Right cardiac atrium (tissue), 5 donors: ENCODE results near the gene FRMD3. TPM values are rescaled to one million over a fixed set of nuclear protein-coding genes. Genes with fewer than 3 reads are reported as not detected.

ENCODE experiments used
- ATAC-seq, 2 donors: fragments of 200-7000 bp; cut with Tn5 transposase; one replicate each; pipeline versions ENCODE4 v1.8.0 to v1.9.1; 2020; ENCODE audit warnings: moderate library complexity in 2 of 2, mild to moderate bottlenecking in 1 of 2
- DNase-seq, 3 donors: peaks; one replicate each; pipeline ENCODE4 v3.0.0-alpha.2; 2020
- H3K27ac ChIP-seq: one replicate; pipeline ENCODE4 v1.5.1; 2013; ENCODE audit warnings: mild to moderate bottlenecking, low read length, control low read depth, moderate library complexity
- H3K27me3 ChIP-seq: one replicate; pipeline ENCODE4 v1.6.1; 2013; ENCODE audit not compliant: control insufficient read depth, insufficient read depth
- H3K4me1 ChIP-seq: one replicate; pipeline ENCODE4 v1.6.1; 2013; ENCODE audit warnings: low read length; ENCODE audit not compliant: control insufficient read depth, insufficient read depth
- H3K4me3 ChIP-seq: one replicate; pipeline ENCODE4 v1.5.1; 2013; ENCODE audit warnings: low read length, control low read depth
- H3K9me3 ChIP-seq: one replicate; pipeline ENCODE4 v1.6.1; 2013; ENCODE audit warnings: low read length; ENCODE audit not compliant: control insufficient read depth
- WGBS: extraction: QIAGEN DNeasy Blood & Tissue Kit; methylation state at CpG from one replicate; pipeline ENCODE4 v1.1.7; 2013; 5-methylcytosine and 5-hydroxymethylcytosine counted together
- intact Hi-C, 4 donors: fragments of 100-400 bp; cut with DNase I; formaldehyde crosslinking; loops; one replicate each; pipeline versions ENCODE4 v1.11.0 to v1.14.0; 2022 to 2023
- polyA plus RNA-seq: library from polyadenylated mRNA; stranded (reverse); fragments of 200-250 nt; gene quantifications from one replicate; pipeline ENCODE4 v1.2.3, GENCODE V29; 2013
- total RNA-seq, 4 donors: library from RNA; stranded (reverse); fragmentation: NEBNext Ultra II Directional; extraction: Animal tissue kit (Norgen Biotek cat#: 25700); gene quantifications; one replicate each; pipeline ENCODE4 v1.2.1, GENCODE V29; 2021
- donor health status: healthy with polysubstance abuse.
- donor health status: DM: no; HTN: yes; CAD: no.
- donor health status: DM: no; HTN: no; CAD: no.
- donor health status: DM: no; HTN: yes; CAD: no; lungs with severe emphysema.
- donor health status: DM: yes; HTN: yes; CAD: no.

FRMD3 gene
- total and polyA plus RNA-seq, 5 donors = 34.3 to 75.1 (median 65.7) TPM

DNA sequence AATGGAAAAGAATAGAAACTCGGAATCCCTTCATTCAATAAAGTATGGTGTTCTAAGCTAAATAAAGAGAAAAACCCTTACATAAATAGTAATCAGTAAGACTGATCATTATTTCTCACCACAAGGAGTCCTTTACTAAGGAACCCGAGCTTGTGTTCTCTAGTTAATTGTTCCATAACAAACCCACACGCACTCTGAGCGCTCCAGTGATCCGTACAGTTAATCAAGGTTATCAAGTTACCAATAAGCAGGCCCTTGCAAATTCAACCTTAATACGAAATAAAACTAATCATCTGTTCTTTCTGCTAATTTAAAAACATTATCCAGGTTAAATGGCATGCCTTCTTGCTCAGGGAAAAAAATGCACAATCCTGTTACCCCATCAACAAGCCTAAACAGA is 224.4 kb downstream of the FRMD3 start:
- Histone ChIP-seq H3K9me3 (no peaks in the 10 kb centered on the region), H3K4me1 (no peaks in the 10 kb centered on the region), H3K4me3 (no peak overlapping the region), H3K27ac (no peak overlapping the region), H3K27me3 (no peaks in the 10 kb centered on the region)
- WGBS = 86% methylated on average over 6 of the region's 6 CpGs
- DNase-seq (no peak), ATAC-seq (no peak)
- intact Hi-C loops = loop anchor here in 1 of 4 donors (10.0 kb wide), 1 partner anchor 99 kb away; no protein-coding TSS in a partner anchor

DNA sequence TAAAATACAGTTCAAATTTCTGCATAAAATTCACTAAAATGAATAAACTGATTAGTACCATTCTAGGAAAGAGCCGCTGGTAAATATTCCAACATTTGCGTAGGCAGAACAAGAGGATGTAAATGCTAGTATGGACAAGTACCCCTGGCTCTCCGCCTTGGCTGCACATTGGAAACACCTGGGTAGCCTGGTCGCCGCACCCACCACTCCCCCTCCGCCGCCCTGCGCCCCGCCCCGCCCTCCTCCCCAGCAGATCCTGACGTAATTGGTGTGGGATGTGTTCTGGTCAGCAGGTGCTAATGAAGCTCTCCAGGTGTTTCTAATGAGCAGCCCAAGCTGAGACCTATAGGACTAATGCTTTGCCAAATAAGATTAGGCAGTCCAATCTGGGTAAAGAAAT is 225.7 kb downstream of the FRMD3 start:
- H3K27ac ChIP-seq = no peak overlapping the region
- no peaks in the 10 kb centered on the region for H3K9me3 ChIP-seq
- H3K4me1 ChIP-seq = no peaks in the 10 kb centered on the region
- DNase-seq (no peak), ATAC-seq (no peak)
- H3K4me3 ChIP-seq = no peak overlapping the region
- intact Hi-C loops = loop anchor here in 1 of 4 donors (10.0 kb wide), 1 partner anchor 98 kb away; no protein-coding TSS in a partner anchor
- 97% methylated on average over 11 of the region's 11 CpGs for WGBS
- H3K27me3 ChIP-seq = no peaks in the 10 kb centered on the region

DNA sequence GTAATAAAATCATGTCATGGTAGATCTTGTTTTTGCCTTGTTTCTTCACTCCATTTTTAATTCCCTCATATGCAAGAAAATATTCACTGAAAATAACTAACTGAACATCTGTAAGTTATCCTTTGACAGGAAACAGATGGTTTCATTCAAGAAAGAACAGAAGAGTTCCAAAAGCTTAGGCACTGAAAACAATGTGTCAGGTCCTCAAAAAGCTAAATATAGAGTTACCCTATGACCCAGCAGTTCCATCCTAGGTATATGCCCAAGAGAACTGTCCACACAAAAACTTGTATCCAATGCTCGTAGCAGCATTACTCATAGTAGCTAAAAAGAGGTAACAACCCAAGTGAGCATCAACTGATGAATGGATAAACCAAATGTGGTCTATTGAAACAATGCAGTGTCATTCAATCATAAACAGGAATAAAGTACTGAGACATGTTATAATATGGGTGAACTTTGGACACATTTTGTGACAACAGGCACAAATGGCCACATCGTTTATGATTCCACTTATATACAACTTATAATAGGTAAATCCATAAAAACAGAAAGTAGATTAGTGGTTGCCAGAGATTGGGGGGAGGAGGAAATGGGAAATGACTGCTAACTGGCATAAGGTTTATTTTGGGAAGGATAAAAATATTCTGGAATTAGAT is 231.0 kb downstream of the FRMD3 start:
- intact Hi-C loops = no loop called here
- no peak for DNase-seq
- Histone ChIP-seq H3K4me3 (no peak overlapping the region), H3K4me1 (peaks cover 7% of the 10 kb centered on the region), H3K9me3 (no peaks in the 10 kb centered on the region), H3K27ac (no peak overlapping the region), H3K27me3 (no peaks in the 10 kb centered on the region)
- ATAC-seq = no peak
- WGBS = 19% methylated on average over 2 of the region's 2 CpGs

DNA sequence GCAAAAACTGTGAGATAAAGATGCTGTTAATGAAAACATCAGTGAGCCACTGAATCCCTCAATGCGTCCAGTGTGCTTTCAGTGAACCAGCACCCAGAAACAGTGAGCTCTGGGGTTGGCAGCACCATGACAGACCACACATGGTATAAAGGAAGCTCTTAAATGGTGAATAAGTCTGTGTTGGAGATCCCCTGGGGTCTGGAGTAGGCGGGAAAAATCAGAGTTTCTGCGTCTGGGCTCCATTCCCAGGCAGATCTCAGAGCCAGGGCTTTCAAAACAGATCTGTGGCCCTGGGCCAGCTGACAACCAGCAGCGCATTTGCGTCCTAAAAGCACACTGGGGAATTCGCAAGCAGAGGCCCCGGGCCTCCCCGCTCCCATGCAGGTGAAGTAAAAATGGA is 233.5 kb downstream of the FRMD3 start:
- peak; percentile 89 to 95 (median 93) for DNase-seq
- 14% methylated on average over 8 of the region's 8 CpGs for WGBS
- H3K27ac ChIP-seq = peak overlapping the region; percentile 25

DNA sequence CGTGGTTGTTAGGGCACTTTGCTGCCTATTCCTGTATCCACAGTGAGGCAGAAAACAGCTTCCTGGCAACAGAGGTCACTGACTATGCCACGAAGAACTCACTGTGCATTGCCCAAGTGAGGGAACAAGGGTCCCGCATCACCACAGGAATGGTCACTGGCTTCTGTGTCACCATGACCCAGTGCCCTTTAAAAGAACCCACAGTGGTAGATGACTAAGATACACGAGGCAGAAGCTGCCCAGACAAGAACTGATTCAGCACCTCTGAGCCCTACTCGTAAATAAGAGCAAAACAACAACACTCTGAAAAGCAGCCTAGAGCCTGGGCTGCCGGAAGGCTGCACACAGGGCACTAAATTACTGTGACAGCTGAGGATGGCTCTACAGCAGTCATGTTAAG is 238.6 kb downstream of the FRMD3 start:
- H3K27me3 ChIP-seq = no peaks in the 10 kb centered on the region
- no peak for DNase-seq
- H3K4me3 ChIP-seq = no peak overlapping the region
- H3K9me3 ChIP-seq = no peaks in the 10 kb centered on the region
- no peak for ATAC-seq
- H3K4me1 ChIP-seq = no peaks in the 10 kb centered on the region
- intact Hi-C loops = no loop called here
- H3K27ac ChIP-seq = no peak overlapping the region
- WGBS = 73% methylated on average over 6 of the region's 6 CpGs

More for the DNA sequence above, 233.5 kb downstream of the FRMD3 start:
- Histone ChIP-seq H3K27me3 (no peaks in the 10 kb centered on the region), H3K9me3 (no peaks in the 10 kb centered on the region), H3K4me3 (no peak overlapping the region), H3K4me1 (peaks cover 7% of the 10 kb centered on the region)
- peak; percentile 95 to 96 for ATAC-seq
- intact Hi-C loops = no loop called here

DNA sequence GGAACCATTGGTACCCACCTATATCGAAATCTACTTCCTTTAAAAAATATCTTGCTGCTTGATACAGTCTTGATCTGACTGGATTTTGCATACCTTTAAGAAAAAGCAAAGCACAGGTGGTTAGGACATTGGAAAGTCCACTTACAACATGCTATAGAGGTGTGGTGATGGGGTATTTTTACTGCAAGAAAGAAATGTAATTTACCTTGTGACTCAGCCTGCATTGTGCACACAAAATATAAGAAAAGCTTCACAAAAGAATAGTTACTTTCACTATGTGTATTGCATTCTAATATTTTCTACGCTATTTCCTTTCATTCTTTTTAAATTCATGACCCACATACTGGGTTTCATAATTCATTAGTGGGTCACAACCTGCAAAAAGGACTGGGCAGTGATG is 239.1 kb downstream of the FRMD3 start:
- no peak overlapping the region for H3K27ac ChIP-seq
- DNase-seq (no peak), ATAC-seq (no peak)
- no peaks in the 10 kb centered on the region for H3K27me3 ChIP-seq
- H3K4me1 ChIP-seq = no peaks in the 10 kb centered on the region
- 98% methylated on average over 2 of the region's 2 CpGs for WGBS
- no peaks in the 10 kb centered on the region for H3K9me3 ChIP-seq
- intact Hi-C loops = no loop called here
- no peak overlapping the region for H3K4me3 ChIP-seq

DNA sequence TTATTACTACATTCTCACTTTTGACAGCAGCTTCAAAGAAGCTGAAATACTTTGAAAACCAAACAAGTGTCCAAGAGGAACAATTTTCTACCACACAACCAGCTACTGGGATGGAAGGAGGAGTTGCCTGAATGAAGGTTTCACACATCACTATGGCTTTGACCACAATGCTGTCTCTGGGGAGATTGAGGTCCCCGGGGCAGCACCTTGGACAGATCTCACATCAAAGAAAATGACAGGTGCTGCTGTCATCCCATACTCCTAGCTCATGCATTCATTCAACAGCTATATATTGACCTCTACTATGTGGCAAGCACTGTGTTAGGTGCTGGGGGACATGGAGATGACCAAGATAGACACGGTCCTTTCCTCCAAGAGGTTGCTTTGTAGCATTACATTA is 242.1 kb downstream of the FRMD3 start:
- intact Hi-C loops = no loop called here
- ATAC-seq (no peak), DNase-seq (no peak)
- 93% methylated on average over 2 of the region's 2 CpGs for WGBS
- Histone ChIP-seq H3K27me3 (no peaks in the 10 kb centered on the region), H3K27ac (no peak overlapping the region), H3K4me1 (no peaks in the 10 kb centered on the region), H3K4me3 (no peak overlapping the region), H3K9me3 (no peaks in the 10 kb centered on the region)

DNA sequence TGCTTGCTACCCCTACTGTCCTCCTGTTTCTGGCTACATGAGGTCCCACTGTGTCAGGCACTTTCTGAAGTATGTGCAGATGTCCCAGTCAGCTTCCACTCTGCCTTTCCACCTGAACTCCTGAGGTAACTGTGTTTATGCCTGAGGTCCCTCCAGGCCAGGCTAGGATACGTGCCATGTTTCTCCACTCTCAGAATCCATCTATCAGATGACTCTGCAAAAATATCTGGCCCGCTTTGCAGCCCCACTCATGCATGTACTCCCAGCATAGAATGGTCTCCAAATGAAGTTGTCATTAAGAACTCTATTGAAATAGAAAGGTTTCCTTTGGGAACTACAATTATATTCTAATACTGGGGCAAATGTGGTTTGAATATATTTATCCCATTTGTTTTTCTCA is 243.4 kb downstream of the FRMD3 start:
- WGBS = 92% methylated on average over 2 of the region's 2 CpGs
- intact Hi-C loops = no loop called here
- ATAC-seq = no peak
- Histone ChIP-seq H3K4me1 (no peaks in the 10 kb centered on the region), H3K4me3 (no peak overlapping the region), H3K27ac (no peak overlapping the region), H3K9me3 (no peaks in the 10 kb centered on the region), H3K27me3 (no peaks in the 10 kb centered on the region)
- no peak for DNase-seq

DNA sequence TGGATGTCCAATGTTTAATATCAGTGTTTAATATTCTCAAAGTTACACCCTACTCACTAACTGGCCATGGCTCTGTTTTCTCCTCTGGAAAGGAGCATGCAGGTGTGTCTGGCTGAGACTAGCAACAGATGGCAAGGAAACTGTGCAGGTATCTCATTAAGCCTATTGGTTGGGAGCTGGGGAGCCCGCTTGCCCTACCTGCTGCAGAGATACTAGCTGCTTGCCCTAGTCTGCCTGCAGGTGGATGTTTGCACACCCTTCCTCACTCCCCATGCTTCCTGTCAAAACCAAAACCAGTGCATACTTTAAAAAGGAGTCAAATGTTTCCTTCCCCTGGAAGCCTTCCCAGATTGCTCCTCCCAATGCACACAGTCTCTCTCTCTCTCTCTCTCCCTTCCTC is 247.0 kb downstream of the FRMD3 start:
- Histone ChIP-seq H3K4me1 (no peaks in the 10 kb centered on the region), H3K9me3 (no peaks in the 10 kb centered on the region), H3K4me3 (no peak overlapping the region), H3K27me3 (no peaks in the 10 kb centered on the region), H3K27ac (no peak overlapping the region)
- intact Hi-C loops = no loop called here
- ATAC-seq = no peak
- no peak for DNase-seq
- 97% methylated on average over 1 of the region's 1 CpG for WGBS

DNA sequence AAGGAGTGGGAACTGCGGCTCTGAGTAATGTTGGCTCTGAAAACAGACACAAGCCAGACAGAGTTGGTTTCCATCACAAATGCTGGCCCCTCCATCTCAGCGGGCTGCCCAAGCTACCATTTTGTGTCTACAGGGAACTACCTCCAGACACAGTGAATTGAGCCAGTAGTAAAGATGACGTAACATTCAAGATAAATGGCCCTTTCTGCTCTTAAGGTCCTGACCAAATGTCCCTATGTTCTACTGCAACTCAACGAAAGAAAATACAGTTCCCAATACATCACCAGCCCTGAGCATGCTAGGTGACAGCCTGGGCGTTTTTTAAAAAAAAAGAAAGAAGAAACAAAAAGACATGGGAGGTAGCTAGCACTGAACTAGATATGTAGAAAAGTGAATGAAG is 247.5 kb downstream of the FRMD3 start:
- DNase-seq (no peak), ATAC-seq (no peak)
- H3K27ac ChIP-seq = no peak overlapping the region
- H3K4me3 ChIP-seq = no peak overlapping the region
- intact Hi-C loops = no loop called here
- WGBS = 79% methylated on average over 5 of the region's 5 CpGs
- no peaks in the 10 kb centered on the region for H3K9me3 ChIP-seq
- no peaks in the 10 kb centered on the region for H3K27me3 ChIP-seq
- H3K4me1 ChIP-seq = no peaks in the 10 kb centered on the region

DNA sequence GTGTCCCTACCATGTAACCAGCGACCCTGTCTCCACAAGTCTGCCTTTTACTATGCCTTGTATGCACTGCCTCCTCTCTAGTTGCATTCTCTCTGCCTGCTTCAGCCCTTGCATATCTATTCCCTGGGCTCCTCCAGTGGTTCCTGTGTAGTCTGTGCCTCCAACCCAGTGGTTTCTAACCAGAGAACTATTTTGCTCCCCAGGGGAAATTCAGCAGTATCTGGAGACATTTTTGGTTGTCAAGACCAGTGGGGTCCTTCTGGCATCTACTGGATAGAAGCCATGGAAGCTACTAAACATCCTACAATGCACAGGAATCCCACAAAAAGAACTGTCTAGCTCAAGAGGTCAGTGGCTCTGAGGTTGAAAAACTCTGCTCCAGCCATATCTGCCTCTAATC is 251.2 kb downstream of the FRMD3 start:
- 72% methylated on average over 1 of the region's 1 CpG for WGBS

More for the DNA sequence above, 251.2 kb downstream of the FRMD3 start:
- Histone ChIP-seq H3K9me3 (no peaks in the 10 kb centered on the region), H3K27me3 (no peaks in the 10 kb centered on the region), H3K4me1 (no peaks in the 10 kb centered on the region), H3K4me3 (no peak overlapping the region), H3K27ac (no peak overlapping the region)
- no peak for ATAC-seq
- intact Hi-C loops = no loop called here
- no peak for DNase-seq
